GM21515 (cell line): Measurements from ENCODE around the gene KIF3A.

Source experiments
- ATAC-seq: cut with Tn5 transposase; IDR thresholded peaks from one replicate; pipeline ENCODE4 v1.9.1; 2021; ENCODE audit not compliant: unreplicated experiment

The KIF3A gene

GRCh38 chr5:132679166-132679565 lies 58.2 kb downstream of the KIF3A start:
- ATAC-seq, result no peak

DNA sequence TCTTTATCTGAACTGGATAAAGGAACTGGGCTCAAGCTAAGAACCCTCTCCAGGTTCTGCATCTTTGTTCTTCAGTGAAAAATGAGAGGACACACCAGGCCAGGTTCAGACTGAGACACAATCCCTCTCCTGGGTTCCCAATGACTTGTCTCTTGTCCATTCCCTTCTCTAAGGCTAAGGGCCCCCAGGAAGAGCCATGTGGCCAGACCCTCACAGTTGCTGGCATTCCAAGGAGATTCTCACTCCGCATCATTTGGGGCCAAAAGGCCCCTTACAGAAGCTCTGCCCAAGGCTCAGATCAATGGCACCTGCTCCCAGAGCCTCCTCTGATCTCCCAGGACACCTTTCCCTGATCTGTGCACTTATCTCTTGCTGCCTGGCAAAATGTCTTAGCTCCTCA lies 58.6 kb downstream of the KIF3A start:
- no peak for ATAC-seq

- ATAC-seq, result no peak
These were observed 59.5 kb downstream of the KIF3A start for GRCh38 chr5:132677682-132678400.

DNA sequence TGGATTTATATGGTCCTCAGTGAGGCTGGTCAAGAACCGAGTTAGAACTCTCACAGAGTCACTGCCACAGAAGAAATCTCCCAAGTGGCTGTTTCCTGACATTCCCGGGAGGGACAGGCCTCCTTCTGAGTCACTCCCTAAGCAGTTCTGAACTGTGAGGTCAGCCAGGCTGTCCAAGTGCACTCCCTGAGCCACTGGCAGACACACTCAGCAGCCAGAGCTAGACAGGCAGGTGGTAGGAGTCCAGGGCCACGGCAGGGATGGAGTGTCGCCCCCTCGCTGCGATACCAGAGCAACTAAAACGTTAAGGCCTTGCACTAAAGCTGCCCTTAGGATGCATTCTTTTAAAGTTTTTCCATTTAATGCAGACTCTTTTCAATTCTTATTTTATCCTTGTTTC lies 60.2 kb downstream of the KIF3A start:
- no peak for ATAC-seq

GRCh38 chr5:132675936-132676689 lies 61.2 kb downstream of the KIF3A start:
- ATAC-seq, result no peak

GRCh38 chr5:132674671-132675506 lies 62.5 kb downstream of the KIF3A start:
- peak; percentile 86 for ATAC-seq

- ATAC-seq, result no peak
These were observed 63.3 kb downstream of the KIF3A start, which contains the start of gene IL4 for GRCh38 chr5:132673939-132674630. Gene IL4 (plus strand): TSS chr5:132673989. CDS start chr5:132674051, 62 bp downstream.

GRCh38 chr5:132673488-132673887 lies 63.9 kb downstream of the KIF3A start:
- ATAC-seq, result no peak

- no peak for ATAC-seq
These were observed 66.3 kb downstream of the KIF3A start for GRCh38 chr5:132671000-132671399.

- ATAC-seq, result no peak
These were observed 67.1 kb downstream of the KIF3A start for GRCh38 chr5:132669966-132670882.

DNA sequence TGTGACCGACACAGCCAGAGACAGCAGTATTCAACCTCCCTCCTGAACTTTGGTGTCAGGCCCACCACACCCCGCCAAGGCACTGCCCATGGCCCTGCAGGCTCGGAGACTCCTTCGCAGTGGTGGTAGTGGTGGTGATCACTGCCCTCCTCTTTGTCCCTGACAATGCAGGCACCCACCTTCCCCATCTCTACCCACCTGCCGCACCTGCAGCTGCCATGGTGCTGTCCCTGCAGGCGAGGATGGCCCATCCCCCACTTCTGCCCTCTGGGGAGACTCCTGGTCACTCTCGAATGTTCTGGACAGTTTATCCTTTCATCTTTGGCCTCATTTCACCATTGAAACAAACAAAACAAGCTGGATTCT lies 67.9 kb downstream of the KIF3A start:
- ATAC-seq, result no peak

GRCh38 chr5:132668706-132669454 lies 68.5 kb downstream of the KIF3A start:
- no peak for ATAC-seq

- ATAC-seq, result no peak
These were observed 69.3 kb downstream of the KIF3A start for GRCh38 chr5:132667761-132668705.

GRCh38 chr5:132667309-132667708 lies 70.0 kb downstream of the KIF3A start:
- ATAC-seq, result no peak

GRCh38 chr5:132666310-132667123 lies 70.8 kb downstream of the KIF3A start:
- ATAC-seq, result no peak

DNA sequence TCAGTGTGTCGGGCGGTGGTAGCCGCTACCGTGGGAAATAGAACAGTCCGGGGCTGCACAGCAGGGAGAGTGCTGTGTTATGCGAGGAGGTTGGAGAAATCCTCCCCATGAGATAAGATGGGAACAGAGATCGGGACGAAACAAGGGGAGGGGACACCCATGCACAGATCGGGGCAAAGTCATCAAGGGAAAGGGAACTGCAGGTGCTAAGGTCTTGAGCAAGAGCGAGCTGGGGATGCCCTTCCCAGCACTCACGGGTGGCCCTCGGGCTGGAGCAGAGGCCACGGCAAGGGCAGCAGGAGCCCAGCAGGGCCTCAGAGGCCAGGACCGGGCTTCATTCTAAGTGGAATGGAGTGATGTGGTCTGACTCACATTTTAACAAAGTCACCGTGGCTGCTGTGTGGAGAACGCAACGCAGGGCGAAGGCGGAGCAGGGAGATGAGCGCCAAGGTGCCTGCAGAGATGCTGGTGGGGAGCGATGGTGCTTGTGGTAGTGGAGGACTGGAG lies 71.7 kb downstream of the KIF3A start:
- ATAC-seq, result no peak

- ATAC-seq, result no peak
These were observed 72.6 kb downstream of the KIF3A start for GRCh38 chr5:132664696-132665209.
